GM12878 (cell line): ENCODE results near the gene TMEM131L. TPM values are rescaled to one million over a fixed set of nuclear protein-coding genes. Genes with fewer than 3 reads are reported as not detected.

ENCODE experiments used
- ASH2L ChIP-seq: fragments of 300-600, 200-600 bp; sonication (generic); IDR thresholded peaks from 2 replicates; pipeline ENCODE4 v1.6.1; 2017; ENCODE audit warnings: low read depth, mild to moderate bottlenecking, borderline replicate concordance
- ESRRA ChIP-seq: IDR thresholded peaks from 2 replicates; pipeline ENCODE4 v1.6.1; 2012; ENCODE audit warnings: mild to moderate bottlenecking, low read length, improper control_type of control experiment
- GATAD2B ChIP-seq: fragments of 450-650 bp; conservative IDR thresholded peaks from 2 replicates; pipeline ENCODE4 v1.6.1; 2017; ENCODE audit warnings: low read depth, mild to moderate bottlenecking, moderate library complexity
- NFIC ChIP-seq: IDR thresholded peaks from 2 replicates; pipeline ENCODE4 v1.6.1; 2012; ENCODE audit warnings: low read depth, mild to moderate bottlenecking, inconsistent platforms, low read length, moderate library complexity
- NR2C1 ChIP-seq: fragments of 450-650 bp; IDR thresholded peaks from 2 replicates; pipeline ENCODE4 v1.6.1; 2017; ENCODE audit warnings: antibody characterized with exemption, mild to moderate bottlenecking, moderate library complexity
- NR2F1 ChIP-seq: fragments of 450-650 bp; conservative IDR thresholded peaks from 2 replicates; pipeline ENCODE4 v1.6.1; 2017; ENCODE audit warnings: mild to moderate bottlenecking
- RAD51 ChIP-seq: fragments of 450-650 bp; IDR thresholded peaks from 2 replicates; pipeline ENCODE4 v1.6.1; 2016; ENCODE audit warnings: moderate library complexity, mild to moderate bottlenecking, inconsistent platforms
- SMAD1 ChIP-seq: fragments of 450-650 bp; IDR thresholded peaks from 2 replicates; pipeline ENCODE4 v1.6.1; 2018; ENCODE audit warnings: mild to moderate bottlenecking, low read depth; ENCODE audit not compliant: partially characterized antibody
- SREBF1 ChIP-seq: IDR thresholded peaks from 2 replicates; pipeline ENCODE4 v1.6.1; 2012; ENCODE audit warnings: mild to moderate bottlenecking, low read length
- TAF1 ChIP-seq: IDR thresholded peaks from 2 replicates; pipeline ENCODE4 v1.6.1; 2011; ENCODE audit warnings: mild to moderate bottlenecking, low read depth, low read length, borderline replicate concordance
- TCF12 ChIP-seq: IDR thresholded peaks from 2 replicates; pipeline ENCODE4 v1.6.1; 2011; ENCODE audit warnings: low read depth, mild to moderate bottlenecking, low read length
- polyA plus RNA-seq, 11 experiments: library from polyadenylated mRNA; depleted of rRNA in 4 of 11; unstranded in 6 of 11; stranded (reverse) in 5 of 11; fragments of >200 nt; fragmentation: Nextera tagmentation in 4 of 11; fragmentation: Illumina TruSeq in 1 of 11; extraction: Ambion mirVana in 4 of 11; extraction: Trizol in 1 of 11; gene quantifications; 1 replicate in 1 of 11; 2 replicates in 10 of 11; pipeline versions ENCODE4 v1.2.1 to v1.2.3, GENCODE V29; 2011 to 2016; ENCODE audit warnings: inconsistent platforms in 2 of 11, missing spikeins in 2 of 11, low read depth in 1 of 11
- total RNA-seq, 4 experiments: library from RNA; depleted of rRNA in 3 of 4; stranded (reverse); fragments of >200 nt in 3 of 4; fragmentation: Illumina TruSeq in 1 of 4; extraction: Trizol in 1 of 4; gene quantifications; 2 replicates each; pipeline versions ENCODE4 v1.2.1 to v1.2.3, GENCODE V29; 2013 to 2021
- TF ChIP-seq, protein P1 (sequence below): fragments of 450-650 bp; IDR thresholded peaks from 2 replicates; pipeline ENCODE4 v1.6.1; 2017; ENCODE audit warnings: low read depth, mild to moderate bottlenecking, moderate library complexity
- TF ChIP-seq, protein P2 (sequence below): IDR thresholded peaks from 2 replicates; pipeline ENCODE4 v1.6.1; 2012; ENCODE audit warnings: mild to moderate bottlenecking, low read depth, low read length
- TF ChIP-seq, protein P3 (sequence below): IDR thresholded peaks from 2 replicates; pipeline ENCODE4 v1.6.1; 2012; ENCODE audit warnings: low read depth, low read length, improper control_type of control experiment
- TF ChIP-seq, protein P4 (sequence below): fragments of 450-650 bp; IDR thresholded peaks from 2 replicates; pipeline ENCODE4 v1.6.1; 2017; ENCODE audit warnings: mild to moderate bottlenecking
- TF ChIP-seq, protein P5 (sequence below): fragments of 450-650 bp; IDR thresholded peaks from 2 replicates; pipeline ENCODE4 v1.6.1; 2017; ENCODE audit warnings: mild to moderate bottlenecking, low read depth, inconsistent platforms; ENCODE audit not compliant: poor library complexity, severe bottlenecking

The TMEM131L gene
- total and polyA plus RNA-seq, 10 of the 15 experiments (the other 5 are each of a cell fraction or from before 2014, with no cell fraction given) = 8.5 to 101 (median 74.4) TPM

DNA sequence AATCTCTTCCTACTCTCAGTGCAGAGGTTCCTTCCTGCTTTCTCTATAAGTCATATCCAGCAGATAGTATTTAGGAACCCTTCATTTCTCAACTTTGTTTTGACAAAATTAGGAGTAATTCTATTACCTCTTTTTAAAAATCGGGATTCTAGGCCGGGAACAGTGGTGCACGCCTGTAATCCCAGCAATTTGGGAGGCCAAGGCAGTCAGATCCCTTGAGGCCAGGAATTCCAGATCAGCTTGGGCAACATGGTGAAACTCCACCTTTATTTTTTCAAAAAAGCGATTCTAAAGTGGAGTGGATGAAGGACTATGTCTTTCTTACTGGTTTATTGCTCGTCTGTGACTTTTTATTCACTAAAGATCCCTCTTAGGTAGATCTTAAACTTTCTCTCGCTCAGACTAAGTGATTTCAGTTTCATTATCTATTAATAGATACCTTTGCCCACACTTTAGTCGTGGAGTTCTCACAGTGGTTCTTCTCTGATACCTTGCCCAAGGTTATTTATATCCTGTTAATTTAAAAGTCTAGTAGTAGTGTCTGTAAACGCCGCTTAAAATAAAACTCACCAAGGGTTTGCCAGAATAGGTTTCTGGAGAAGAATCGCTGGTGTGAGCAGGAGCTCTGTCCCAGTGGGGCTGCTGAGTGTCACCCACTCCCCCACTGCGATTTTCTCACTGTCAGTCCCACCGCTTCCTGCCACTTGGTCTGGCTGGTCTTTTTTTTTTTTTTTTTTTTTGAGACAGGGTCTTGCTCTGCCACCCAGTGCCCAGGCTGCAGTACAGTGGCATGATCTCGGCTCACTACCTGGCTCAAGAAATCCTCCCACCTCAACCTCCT lies 27.0 kb upstream of the TMEM131L start (continued):
- TF ChIP-seq, protein P1, sequence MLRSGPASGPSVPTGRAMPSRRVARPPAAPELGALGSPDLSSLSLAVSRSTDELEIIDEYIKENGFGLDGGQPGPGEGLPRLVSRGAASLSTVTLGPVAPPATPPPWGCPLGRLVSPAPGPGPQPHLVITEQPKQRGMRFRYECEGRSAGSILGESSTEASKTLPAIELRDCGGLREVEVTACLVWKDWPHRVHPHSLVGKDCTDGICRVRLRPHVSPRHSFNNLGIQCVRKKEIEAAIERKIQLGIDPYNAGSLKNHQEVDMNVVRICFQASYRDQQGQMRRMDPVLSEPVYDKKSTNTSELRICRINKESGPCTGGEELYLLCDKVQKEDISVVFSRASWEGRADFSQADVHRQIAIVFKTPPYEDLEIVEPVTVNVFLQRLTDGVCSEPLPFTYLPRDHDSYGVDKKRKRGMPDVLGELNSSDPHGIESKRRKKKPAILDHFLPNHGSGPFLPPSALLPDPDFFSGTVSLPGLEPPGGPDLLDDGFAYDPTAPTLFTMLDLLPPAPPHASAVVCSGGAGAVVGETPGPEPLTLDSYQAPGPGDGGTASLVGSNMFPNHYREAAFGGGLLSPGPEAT = peak; percentile 51
- TF ChIP-seq, protein P2, sequence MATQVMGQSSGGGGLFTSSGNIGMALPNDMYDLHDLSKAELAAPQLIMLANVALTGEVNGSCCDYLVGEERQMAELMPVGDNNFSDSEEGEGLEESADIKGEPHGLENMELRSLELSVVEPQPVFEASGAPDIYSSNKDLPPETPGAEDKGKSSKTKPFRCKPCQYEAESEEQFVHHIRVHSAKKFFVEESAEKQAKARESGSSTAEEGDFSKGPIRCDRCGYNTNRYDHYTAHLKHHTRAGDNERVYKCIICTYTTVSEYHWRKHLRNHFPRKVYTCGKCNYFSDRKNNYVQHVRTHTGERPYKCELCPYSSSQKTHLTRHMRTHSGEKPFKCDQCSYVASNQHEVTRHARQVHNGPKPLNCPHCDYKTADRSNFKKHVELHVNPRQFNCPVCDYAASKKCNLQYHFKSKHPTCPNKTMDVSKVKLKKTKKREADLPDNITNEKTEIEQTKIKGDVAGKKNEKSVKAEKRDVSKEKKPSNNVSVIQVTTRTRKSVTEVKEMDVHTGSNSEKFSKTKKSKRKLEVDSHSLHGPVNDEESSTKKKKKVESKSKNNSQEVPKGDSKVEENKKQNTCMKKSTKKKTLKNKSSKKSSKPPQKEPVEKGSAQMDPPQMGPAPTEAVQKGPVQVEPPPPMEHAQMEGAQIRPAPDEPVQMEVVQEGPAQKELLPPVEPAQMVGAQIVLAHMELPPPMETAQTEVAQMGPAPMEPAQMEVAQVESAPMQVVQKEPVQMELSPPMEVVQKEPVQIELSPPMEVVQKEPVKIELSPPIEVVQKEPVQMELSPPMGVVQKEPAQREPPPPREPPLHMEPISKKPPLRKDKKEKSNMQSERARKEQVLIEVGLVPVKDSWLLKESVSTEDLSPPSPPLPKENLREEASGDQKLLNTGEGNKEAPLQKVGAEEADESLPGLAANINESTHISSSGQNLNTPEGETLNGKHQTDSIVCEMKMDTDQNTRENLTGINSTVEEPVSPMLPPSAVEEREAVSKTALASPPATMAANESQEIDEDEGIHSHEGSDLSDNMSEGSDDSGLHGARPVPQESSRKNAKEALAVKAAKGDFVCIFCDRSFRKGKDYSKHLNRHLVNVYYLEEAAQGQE = no peak
- TF ChIP-seq, protein P3, sequence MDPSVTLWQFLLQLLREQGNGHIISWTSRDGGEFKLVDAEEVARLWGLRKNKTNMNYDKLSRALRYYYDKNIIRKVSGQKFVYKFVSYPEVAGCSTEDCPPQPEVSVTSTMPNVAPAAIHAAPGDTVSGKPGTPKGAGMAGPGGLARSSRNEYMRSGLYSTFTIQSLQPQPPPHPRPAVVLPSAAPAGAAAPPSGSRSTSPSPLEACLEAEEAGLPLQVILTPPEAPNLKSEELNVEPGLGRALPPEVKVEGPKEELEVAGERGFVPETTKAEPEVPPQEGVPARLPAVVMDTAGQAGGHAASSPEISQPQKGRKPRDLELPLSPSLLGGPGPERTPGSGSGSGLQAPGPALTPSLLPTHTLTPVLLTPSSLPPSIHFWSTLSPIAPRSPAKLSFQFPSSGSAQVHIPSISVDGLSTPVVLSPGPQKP = no peak
- no peak for TF ChIP-seq SREBF1
- no peak for TF ChIP-seq GATAD2B
- TF ChIP-seq, protein P4, sequence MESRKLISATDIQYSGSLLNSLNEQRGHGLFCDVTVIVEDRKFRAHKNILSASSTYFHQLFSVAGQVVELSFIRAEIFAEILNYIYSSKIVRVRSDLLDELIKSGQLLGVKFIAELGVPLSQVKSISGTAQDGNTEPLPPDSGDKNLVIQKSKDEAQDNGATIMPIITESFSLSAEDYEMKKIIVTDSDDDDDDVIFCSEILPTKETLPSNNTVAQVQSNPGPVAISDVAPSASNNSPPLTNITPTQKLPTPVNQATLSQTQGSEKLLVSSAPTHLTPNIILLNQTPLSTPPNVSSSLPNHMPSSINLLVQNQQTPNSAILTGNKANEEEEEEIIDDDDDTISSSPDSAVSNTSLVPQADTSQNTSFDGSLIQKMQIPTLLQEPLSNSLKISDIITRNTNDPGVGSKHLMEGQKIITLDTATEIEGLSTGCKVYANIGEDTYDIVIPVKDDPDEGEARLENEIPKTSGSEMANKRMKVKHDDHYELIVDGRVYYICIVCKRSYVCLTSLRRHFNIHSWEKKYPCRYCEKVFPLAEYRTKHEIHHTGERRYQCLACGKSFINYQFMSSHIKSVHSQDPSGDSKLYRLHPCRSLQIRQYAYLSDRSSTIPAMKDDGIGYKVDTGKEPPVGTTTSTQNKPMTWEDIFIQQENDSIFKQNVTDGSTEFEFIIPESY = no peak
- TF ChIP-seq NFIC = peak; percentile 71; the same call in 1 of the 2 replicates
- TF ChIP-seq SMAD1 = no peak
- TF ChIP-seq NR2F1 = no peak
- no peak for TF ChIP-seq TCF12
- TF ChIP-seq NR2C1 = no peak
- no peak for TF ChIP-seq ESRRA
- TF ChIP-seq, protein P5, sequence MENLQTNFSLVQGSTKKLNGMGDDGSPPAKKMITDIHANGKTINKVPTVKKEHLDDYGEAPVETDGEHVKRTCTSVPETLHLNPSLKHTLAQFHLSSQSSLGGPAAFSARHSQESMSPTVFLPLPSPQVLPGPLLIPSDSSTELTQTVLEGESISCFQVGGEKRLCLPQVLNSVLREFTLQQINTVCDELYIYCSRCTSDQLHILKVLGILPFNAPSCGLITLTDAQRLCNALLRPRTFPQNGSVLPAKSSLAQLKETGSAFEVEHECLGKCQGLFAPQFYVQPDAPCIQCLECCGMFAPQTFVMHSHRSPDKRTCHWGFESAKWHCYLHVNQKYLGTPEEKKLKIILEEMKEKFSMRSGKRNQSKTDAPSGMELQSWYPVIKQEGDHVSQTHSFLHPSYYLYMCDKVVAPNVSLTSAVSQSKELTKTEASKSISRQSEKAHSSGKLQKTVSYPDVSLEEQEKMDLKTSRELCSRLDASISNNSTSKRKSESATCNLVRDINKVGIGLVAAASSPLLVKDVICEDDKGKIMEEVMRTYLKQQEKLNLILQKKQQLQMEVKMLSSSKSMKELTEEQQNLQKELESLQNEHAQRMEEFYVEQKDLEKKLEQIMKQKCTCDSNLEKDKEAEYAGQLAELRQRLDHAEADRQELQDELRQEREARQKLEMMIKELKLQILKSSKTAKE = peak; percentile 89
- no peak for TF ChIP-seq TAF1
- no peak for TF ChIP-seq RAD51
- TF ChIP-seq ASH2L = 0 out of 2 replicates have a peak, but pooled peaks have one; percentile 23
